T-helper 17 cell (primary cell): Measurements from ENCODE around the gene CUL1. TPM values are rescaled to one million over a fixed set of nuclear protein-coding genes. Genes with fewer than 3 reads are reported as not detected.

ENCODE experiments used
- ATAC-seq: fragments of 150-1000 bp; cut with Tn5 transposase; 2 replicates; pipeline ENCODE4 v1.10.0; 2021; ENCODE audit warnings: mild to moderate bottlenecking, moderate library complexity
- DNase-seq, 3 donors: peaks; one replicate each; pipeline versions ENCODE4 v3.0.0 to v3.0.0-alpha.2; 2020 to 2021
- H3K9me3 ChIP-seq: one replicate; pipeline ENCODE4 v1.7.0; 2013; ENCODE audit warnings: low read length, mild to moderate bottlenecking; ENCODE audit not compliant: control insufficient read depth, poor library complexity, severe bottlenecking
- H3K27ac Mint-ChIP-seq: one replicate; pipeline ENCODE4 v1.8.0; 2022; ENCODE audit warnings: mild to moderate bottlenecking, moderate library complexity, mixed read lengths
- H3K27me3 Mint-ChIP-seq: one replicate; pipeline ENCODE4 v1.8.0; 2022; ENCODE audit warnings: mixed read lengths
- H3K36me3 Mint-ChIP-seq: one replicate; pipeline ENCODE4 v1.8.0; 2022; ENCODE audit warnings: low read depth, mixed read lengths
- H3K4me1 Mint-ChIP-seq: one replicate; pipeline ENCODE4 v1.8.0; 2022; ENCODE audit warnings: mild to moderate bottlenecking, mixed read lengths
- H3K4me3 Mint-ChIP-seq: one replicate; pipeline ENCODE4 v1.8.0; 2022; ENCODE audit warnings: mild to moderate bottlenecking, moderate library complexity, mixed read lengths
- total RNA-seq, 4 donors: library from RNA in 2 of 4; stranded (reverse) in 2 of 4; gene quantifications; one replicate each; pipeline ENCODE4 v1.2.3 and lab custom pipeline; 2022 to 2026

CUL1 gene
- total RNA-seq, 2 donors from 2014 or later: 39.7 to 41.4 TPM

DNA sequence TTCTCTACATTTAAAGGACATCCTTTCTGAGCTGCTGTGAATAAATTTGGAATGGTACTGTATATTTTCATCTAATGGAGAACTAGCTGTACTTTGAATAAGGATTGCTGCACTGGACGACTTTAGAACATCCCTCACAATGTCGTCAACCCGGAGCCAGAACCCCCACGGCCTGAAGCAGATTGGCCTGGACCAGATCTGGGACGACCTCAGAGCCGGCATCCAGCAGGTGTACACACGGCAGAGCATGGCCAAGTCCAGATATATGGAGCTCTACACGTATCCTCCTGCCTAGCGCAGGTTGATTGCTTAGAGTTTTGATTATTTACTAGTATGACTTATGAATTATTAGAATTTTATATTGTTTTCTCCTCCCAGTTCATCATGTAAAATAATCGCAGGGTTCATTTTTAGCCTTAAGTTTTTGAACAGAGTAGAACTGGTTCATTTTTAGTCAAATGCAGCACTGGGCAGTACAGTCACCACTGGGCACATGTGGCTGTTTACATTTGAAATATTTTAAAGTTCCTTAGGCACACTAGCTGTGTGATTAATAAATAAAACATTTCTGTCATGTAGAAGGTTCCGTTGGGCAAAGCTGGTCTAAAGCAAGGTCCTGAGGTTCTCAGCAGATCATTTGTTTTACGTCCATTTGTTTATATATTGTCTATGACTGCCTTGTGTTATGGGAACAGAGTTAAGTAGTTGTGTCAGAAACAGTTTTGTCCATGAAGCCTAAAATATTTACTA lies 31.5 kb downstream of the CUL1 start:
- peaks cover 50% of the 10 kb centered on the region for H3K4me1 Mint-ChIP-seq
- DNase-seq (no peak), ATAC-seq (no peak)
- peaks cover 3% of the 10 kb centered on the region for H3K36me3 Mint-ChIP-seq
- no peak overlapping the region for H3K27ac Mint-ChIP-seq
- no peaks in the 10 kb centered on the region for H3K27me3 Mint-ChIP-seq
- peak overlapping the region; percentile 9 for H3K4me3 Mint-ChIP-seq
- no peaks in the 10 kb centered on the region for H3K9me3 ChIP-seq

GRCh38 chr7:148732862-148733261 lies 34.2 kb downstream of the CUL1 start:
- Mint-ChIP-seq H3K36me3 (peaks cover 3% of the 10 kb centered on the region), H3K4me1 (peaks cover 34% of the 10 kb centered on the region), H3K4me3 (no peak overlapping the region), H3K27me3 (no peaks in the 10 kb centered on the region), H3K27ac (no peak overlapping the region)
- DNase-seq (no peak), ATAC-seq (no peak)
- H3K9me3 ChIP-seq: no peaks in the 10 kb centered on the region

DNA sequence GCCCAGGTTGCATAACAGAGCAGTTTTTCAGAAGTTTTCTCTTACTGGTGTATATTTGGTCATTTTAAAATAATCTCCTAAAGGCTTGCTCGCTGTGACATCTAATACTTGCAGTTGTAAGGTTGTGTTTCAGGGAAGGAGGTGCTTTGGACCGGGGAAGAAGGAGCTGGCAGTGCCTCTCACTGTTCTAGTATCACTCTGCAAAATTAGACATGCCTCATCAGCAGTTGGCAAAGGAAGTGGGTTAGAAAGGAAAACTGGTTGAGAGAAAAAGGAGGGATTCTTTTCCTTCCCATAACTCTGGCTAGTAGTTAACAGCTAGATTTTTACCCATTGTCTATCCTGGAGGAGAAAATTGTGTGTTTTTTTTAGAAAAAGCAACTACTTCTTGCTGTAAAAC lies 34.8 kb downstream of the CUL1 start:
- Mint-ChIP-seq H3K27ac (no peak overlapping the region), H3K36me3 (peaks cover 3% of the 10 kb centered on the region), H3K4me3 (no peak overlapping the region), H3K4me1 (peaks cover 28% of the 10 kb centered on the region), H3K27me3 (no peaks in the 10 kb centered on the region)
- DNase-seq: no peak
- no peak for ATAC-seq
- H3K9me3 ChIP-seq: no peaks in the 10 kb centered on the region

- no peaks in the 10 kb centered on the region for H3K27me3 Mint-ChIP-seq
- peaks cover 20% of the 10 kb centered on the region for H3K4me1 Mint-ChIP-seq
Measured at GRCh38 chr7:148735141-148735540, 36.4 kb downstream of the CUL1 start.

GRCh38 chr7:148735967-148736366 lies 37.3 kb downstream of the CUL1 start:
- peaks cover 20% of the 10 kb centered on the region for H3K4me1 Mint-ChIP-seq
- ATAC-seq (no peak), DNase-seq (no peak)
- no peaks in the 10 kb centered on the region for H3K27me3 Mint-ChIP-seq
- H3K4me3 Mint-ChIP-seq: no peak overlapping the region
- peaks cover 3% of the 10 kb centered on the region for H3K36me3 Mint-ChIP-seq
- no peaks in the 10 kb centered on the region for H3K9me3 ChIP-seq
- H3K27ac Mint-ChIP-seq: no peak overlapping the region

More at GRCh38 chr7:148735141-148735540, 36.4 kb downstream of the CUL1 start:
- peak overlapping the region; percentile 63 for H3K27ac Mint-ChIP-seq
- peaks cover 3% of the 10 kb centered on the region for H3K36me3 Mint-ChIP-seq
- no peaks in the 10 kb centered on the region for H3K9me3 ChIP-seq
- H3K4me3 Mint-ChIP-seq: no peak overlapping the region
- DNase-seq (no peak), ATAC-seq (no peak)

- no peak overlapping the region for H3K4me3 Mint-ChIP-seq
- H3K27ac Mint-ChIP-seq: peak overlapping the region; percentile 19
- no peaks in the 10 kb centered on the region for H3K27me3 Mint-ChIP-seq
- peaks cover 6% of the 10 kb centered on the region for H3K36me3 Mint-ChIP-seq
- H3K4me1 Mint-ChIP-seq: peaks cover 10% of the 10 kb centered on the region
- DNase-seq (no peak), ATAC-seq (no peak)
- H3K9me3 ChIP-seq: no peaks in the 10 kb centered on the region
Measured at GRCh38 chr7:148738737-148739535, 40.2 kb downstream of the CUL1 start.

GRCh38 chr7:148746135-148746534 lies 47.4 kb downstream of the CUL1 start:
- H3K4me1 Mint-ChIP-seq: peaks cover 26% of the 10 kb centered on the region
- DNase-seq (no peak), ATAC-seq (no peak)
- H3K27ac Mint-ChIP-seq: no peak overlapping the region
- no peak overlapping the region for H3K4me3 Mint-ChIP-seq
- H3K36me3 Mint-ChIP-seq: peaks cover 6% of the 10 kb centered on the region
- H3K27me3 Mint-ChIP-seq: no peaks in the 10 kb centered on the region
- no peaks in the 10 kb centered on the region for H3K9me3 ChIP-seq

DNA sequence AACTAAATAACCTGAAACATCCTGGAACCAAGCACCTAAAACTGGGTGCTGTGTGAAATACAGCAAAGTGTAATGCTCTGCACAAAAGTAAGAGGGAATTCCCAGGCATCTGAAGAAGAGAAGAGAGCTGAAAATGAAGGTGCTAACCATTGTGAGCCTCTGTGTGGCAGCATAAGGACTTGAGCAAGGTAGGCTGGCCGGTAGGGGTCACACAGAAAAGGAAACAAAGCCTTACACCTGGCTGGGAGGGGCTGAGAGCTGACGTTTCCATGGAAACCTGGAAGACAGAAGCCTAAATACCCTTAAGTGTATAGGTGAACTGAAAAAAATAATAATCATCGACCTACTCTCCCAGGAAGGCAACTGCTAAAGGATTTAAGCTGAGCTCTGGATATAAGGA lies 48.6 kb downstream of the CUL1 start:
- DNase-seq (no peak), ATAC-seq (peak; percentile 56)
- peaks cover 28% of the 10 kb centered on the region for H3K4me1 Mint-ChIP-seq
- H3K27me3 Mint-ChIP-seq: no peaks in the 10 kb centered on the region
- H3K4me3 Mint-ChIP-seq: no peak overlapping the region
- H3K27ac Mint-ChIP-seq: peak overlapping the region; percentile 87
- no peaks in the 10 kb centered on the region for H3K9me3 ChIP-seq
- peaks cover 3% of the 10 kb centered on the region for H3K36me3 Mint-ChIP-seq

DNA sequence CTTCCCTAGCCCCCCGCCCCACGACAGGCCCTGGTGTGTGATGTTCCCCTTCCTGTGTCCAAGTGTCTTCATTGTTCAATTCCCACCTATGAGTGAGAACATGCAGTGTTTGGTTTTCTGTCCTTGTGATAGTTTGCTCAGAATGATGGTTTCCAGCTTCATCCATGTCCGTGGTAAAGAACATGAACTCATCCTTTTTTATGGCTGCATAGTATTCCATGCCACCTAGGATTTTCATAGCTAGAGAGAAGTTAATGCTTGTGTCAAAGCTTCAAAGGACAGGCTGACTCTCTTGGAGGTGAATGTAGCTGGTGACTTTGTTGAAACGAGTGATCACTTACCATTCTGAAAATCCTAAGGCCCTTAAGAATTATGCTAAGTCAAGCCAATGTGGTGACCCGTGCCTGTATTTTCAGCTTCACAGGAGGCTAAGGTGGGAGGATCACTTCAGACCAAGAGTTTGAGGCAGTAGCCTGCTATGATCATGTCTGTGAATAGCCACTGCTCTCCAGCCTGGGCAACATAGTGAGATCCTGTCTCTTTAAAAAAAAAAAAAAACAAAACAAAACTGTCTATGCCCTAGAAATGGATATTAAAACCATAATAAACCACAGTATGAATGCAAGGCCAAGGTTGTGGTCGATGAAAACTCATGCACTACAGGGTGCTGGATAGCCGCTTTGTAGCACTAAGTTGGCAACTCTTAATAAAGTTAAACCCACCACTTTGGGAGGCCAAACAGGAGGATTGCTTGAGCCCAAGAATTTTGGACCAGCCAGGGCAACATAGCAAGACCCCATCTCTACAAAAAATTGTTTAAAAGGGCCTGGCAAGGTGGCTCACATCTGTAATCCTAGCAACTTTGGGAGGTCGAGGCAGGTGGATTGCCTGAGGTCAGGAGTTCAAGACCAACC lies 52.0 kb downstream of the CUL1 start:
- H3K36me3 Mint-ChIP-seq: no peaks in the 10 kb centered on the region
- H3K4me1 Mint-ChIP-seq: peaks cover 30% of the 10 kb centered on the region

DNA sequence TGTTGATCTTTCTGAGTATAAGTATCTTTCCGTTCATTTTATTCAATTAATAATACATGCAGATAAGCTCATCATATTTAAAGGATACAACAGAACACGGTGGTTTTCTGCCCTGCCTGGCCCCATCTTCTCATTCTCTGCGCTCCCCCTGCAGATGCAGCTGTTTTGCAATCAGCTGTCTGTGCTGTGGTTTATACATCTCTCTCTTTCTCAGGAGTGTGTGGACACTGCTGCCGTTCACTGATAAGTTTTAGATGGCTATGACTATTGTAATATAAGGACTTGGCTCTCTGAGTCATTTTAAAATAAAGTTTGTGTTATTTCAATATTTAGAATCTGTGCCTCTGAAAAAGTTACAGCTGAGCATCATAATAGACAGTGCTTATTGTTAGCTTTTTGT lies 54.5 kb downstream of the CUL1 start:
- DNase-seq: no peak
- H3K9me3 ChIP-seq: no peaks in the 10 kb centered on the region
- Mint-ChIP-seq H3K4me1 (peaks cover 17% of the 10 kb centered on the region), H3K36me3 (no peaks in the 10 kb centered on the region), H3K27me3 (no peaks in the 10 kb centered on the region), H3K4me3 (no peak overlapping the region), H3K27ac (peak overlapping the region; percentile 51)
- ATAC-seq: no peak

More for the DNA sequence above, 52.0 kb downstream of the CUL1 start:
- peak overlapping the region; percentile 47 for H3K27ac Mint-ChIP-seq
- H3K27me3 Mint-ChIP-seq: no peaks in the 10 kb centered on the region
- H3K4me3 Mint-ChIP-seq: no peak overlapping the region
- H3K9me3 ChIP-seq: no peaks in the 10 kb centered on the region
- ATAC-seq: no peak
- no peak for DNase-seq

DNA sequence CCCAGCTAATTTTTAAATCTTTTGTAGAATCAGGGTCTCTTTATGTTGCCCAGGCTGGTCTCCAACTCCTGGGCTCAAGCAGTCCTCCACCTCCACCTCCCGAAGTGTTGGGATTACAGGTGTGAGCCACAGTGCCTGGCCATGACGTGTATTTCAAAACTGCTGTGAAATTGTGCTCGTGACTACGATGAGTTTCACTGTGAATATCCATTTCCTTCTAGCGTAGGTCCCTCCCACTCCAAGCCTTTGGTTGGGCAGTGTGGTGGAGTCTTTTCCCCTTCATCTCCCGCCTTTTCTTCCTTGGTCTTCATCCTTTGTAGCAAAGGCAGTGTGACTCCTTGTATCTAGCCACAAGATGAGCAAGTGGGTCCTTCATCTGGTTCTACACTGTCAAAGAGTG lies 56.2 kb downstream of the CUL1 start:
- H3K27ac Mint-ChIP-seq: peak overlapping the region; percentile 39
- ATAC-seq (no peak), DNase-seq (no peak)
- no peaks in the 10 kb centered on the region for H3K9me3 ChIP-seq
- H3K4me3 Mint-ChIP-seq: no peak overlapping the region
- no peaks in the 10 kb centered on the region for H3K36me3 Mint-ChIP-seq
- H3K27me3 Mint-ChIP-seq: no peaks in the 10 kb centered on the region
- peaks cover 13% of the 10 kb centered on the region for H3K4me1 Mint-ChIP-seq

DNA sequence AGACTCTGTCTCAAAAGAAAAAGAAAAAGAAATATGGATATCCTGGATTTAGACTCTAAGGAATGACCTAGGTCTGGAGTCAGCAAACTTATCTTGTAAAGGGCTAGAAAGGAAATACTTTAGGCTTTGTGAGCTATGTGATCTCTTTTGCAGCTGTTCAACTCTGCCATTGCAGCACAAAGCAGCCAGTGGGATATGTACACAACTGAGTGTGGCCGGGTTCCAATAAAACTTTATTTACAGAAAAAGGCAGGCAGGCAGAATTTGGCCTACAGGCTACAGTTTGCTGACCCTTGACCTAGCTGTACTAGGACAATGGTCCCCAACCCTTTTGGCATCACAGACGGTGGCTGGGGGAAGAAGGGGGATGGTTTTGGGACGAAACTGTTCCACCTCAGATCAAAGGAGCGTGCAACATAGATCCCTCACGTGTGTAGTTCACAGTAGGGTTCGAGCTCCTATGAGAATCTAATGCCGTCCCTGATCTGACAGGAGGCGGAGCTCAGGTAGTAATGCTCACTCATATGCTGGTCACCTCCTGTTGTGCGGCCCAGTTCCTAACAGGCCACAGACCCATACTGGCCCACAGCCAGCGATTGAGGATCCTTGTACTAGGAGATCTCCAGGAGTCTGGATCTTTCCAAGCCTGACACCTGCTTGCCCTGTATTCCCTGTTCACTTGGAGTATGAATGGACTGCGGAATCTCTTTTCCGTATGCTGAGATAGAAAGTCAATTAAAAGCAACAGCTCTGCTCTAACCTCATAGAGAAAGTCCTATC lies 63.0 kb downstream of the CUL1 start:
- H3K36me3 Mint-ChIP-seq: no peaks in the 10 kb centered on the region

More for the DNA sequence above, 63.0 kb downstream of the CUL1 start:
- peak overlapping the region; percentile 39 for H3K4me3 Mint-ChIP-seq
- H3K27ac Mint-ChIP-seq: peak overlapping the region; percentile 14
- H3K9me3 ChIP-seq: no peaks in the 10 kb centered on the region
- ATAC-seq (no peak), DNase-seq (no peak)
- no peaks in the 10 kb centered on the region for H3K27me3 Mint-ChIP-seq
- peaks cover 3% of the 10 kb centered on the region for H3K4me1 Mint-ChIP-seq
